ENCODE results near the gene LORICRIN. TPM values are rescaled to one million over a fixed set of nuclear protein-coding genes. Genes with fewer than 3 reads are reported as not detected.

LORICRIN gene, protein sequence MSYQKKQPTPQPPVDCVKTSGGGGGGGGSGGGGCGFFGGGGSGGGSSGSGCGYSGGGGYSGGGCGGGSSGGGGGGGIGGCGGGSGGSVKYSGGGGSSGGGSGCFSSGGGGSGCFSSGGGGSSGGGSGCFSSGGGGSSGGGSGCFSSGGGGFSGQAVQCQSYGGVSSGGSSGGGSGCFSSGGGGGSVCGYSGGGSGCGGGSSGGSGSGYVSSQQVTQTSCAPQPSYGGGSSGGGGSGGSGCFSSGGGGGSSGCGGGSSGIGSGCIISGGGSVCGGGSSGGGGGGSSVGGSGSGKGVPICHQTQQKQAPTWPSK
- total RNA-seq (2021; ENCODE audit: unreplicated experiment): not detected
- not detected for polyA plus RNA-seq (2012; ENCODE audit: insufficient read length)
- Bru-seq, nascent RNA: not detected
- BruChase-seq, experiment 1, labeled RNA remaining after a 2-hour chase: not detected
- BruChase-seq, experiment 2, labeled RNA remaining after a 6-hour chase: not detected
- long read RNA-seq: 0 reads

DNA sequence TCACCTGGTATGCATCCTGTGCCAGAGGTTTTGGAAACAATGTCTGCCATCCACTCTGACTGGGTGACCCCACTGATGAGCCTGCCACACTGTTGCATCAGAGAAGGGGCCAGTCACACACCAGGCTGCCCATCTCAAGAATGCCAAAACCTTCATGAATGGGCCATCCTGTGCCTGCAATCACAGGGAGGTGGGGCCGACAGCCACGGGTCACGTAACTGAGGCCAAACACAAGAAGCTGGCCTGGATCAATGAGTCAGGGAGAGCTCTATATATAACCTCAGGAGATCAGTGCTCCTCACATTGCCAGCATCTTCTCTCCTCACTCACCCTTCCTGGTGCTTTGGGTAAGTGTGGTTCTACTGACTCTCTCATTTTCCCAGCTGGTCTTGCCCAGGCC is at the start of gene LORICRIN:
LORICRIN (plus strand) TSS at position 301 of the 400 bp plus-strand sequence. CDS start 1,263 bp downstream, outside the sequence.
- TF ChIP-seq POLR2AphosphoS5 (IDR thresholded peaks at IDR 0.05; ENCODE audit: low read depth, low read length): no peak
- CTCF ChIA-PET: no interaction called here
- Histone ChIP-seq H3K27ac (ENCODE audit: low read length) (no peak within 1 kb of the TSS), H3K27me3 (ENCODE audit: control insufficient read depth, insufficient read depth, low read length) (peaks cover 27% of the 10 kb centered on the region), H3K9me3 (ENCODE audit: control insufficient read depth, insufficient read depth, low read depth, low read length) (no peaks in the 10 kb centered on the region), H3K4me1 (ENCODE audit: control insufficient read depth, insufficient read depth, low read length) (0 out of 2 replicates have a peak, but pooled peaks cover 2% of the 10 kb centered on the region), H3K36me3 (ENCODE audit: control insufficient read depth, insufficient read depth, low read length) (no peaks in the 10 kb centered on the region), H3K4me3 (ENCODE audit: low read depth in 2 of 2, low read length in 2 of 2) (no peak within 1 kb of the TSS)
- no peak for ATAC-seq
- in situ Hi-C loops (cut with HindIII; ENCODE audit: low pct_unique_long_range_greater_than_20kb, low sequenced_read_pairs) (no loop called here), intact Hi-C loops (cut with micrococcal nuclease; ENCODE audit: unreplicated experiment) (no loop called here)
- DNase-seq (ENCODE audit: low read depth, low spot score): no peak
- no TSS peak for BruUV-seq (replicated peaks)
- POLR2A ChIA-PET: no interaction called here

DNA sequence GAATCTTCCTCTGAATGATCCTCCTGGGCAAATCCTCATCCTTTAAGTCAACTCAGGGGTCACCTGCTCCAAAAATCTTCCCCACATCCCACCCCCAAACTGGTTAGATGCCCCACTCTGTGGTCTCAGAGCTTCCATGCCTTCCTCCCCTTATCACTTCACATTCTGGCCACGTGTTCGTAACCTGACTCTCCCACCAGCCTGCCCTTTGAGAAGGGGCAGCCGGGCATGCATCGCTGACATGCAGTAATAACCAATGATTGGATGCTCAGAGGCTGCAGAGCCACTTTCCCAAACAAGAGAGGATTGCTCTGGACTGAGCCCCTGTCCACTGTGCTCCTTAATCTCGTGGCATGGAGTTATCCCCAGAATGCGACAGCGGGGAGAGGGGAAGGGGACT is 49.3 kb upstream of the LORICRIN start:
- H3K27me3 ChIP-seq (ENCODE audit: control insufficient read depth, insufficient read depth, low read length): peaks cover 10% of the 10 kb centered on the region
- BruUV-seq (replicated peaks): no TSS peak
- in situ Hi-C loops (cut with HindIII; ENCODE audit: low pct_unique_long_range_greater_than_20kb, low sequenced_read_pairs) (no loop called here), intact Hi-C loops (cut with micrococcal nuclease; ENCODE audit: unreplicated experiment) (no loop called here)
- ChIA-PET POLR2A (no interaction called here), CTCF (no interaction called here)
- no peak overlapping the region for H3K4me3 ChIP-seq (ENCODE audit: low read depth in 2 of 2, low read length in 2 of 2)
- no peak overlapping the region for H3K27ac ChIP-seq (ENCODE audit: low read length)
- H3K36me3 ChIP-seq (ENCODE audit: control insufficient read depth, insufficient read depth, low read length): no peaks in the 10 kb centered on the region
- no peak for ATAC-seq
- no peaks in the 10 kb centered on the region for H3K9me3 ChIP-seq (ENCODE audit: control insufficient read depth, insufficient read depth, low read depth, low read length)
- no peaks in the 10 kb centered on the region for H3K4me1 ChIP-seq (ENCODE audit: control insufficient read depth, insufficient read depth, low read length)
- DNase-seq (ENCODE audit: low read depth, low spot score): no peak
- TF ChIP-seq TCF7L2 (IDR thresholded peaks at IDR 0.05; ENCODE audit: low read depth, low read length) (no peak), REST (IDR thresholded peaks at IDR 0.05; ENCODE audit: insufficient read depth in 1 of 2, low read depth in 2 of 2, low read length in 1 of 2) (no peak), SIN3A (IDR thresholded peaks at IDR 0.05; ENCODE audit: borderline replicate concordance, insufficient read depth, low read depth, low read length) (no peak), POLR2AphosphoS5 (IDR thresholded peaks at IDR 0.05; ENCODE audit: low read depth, low read length) (no peak), CTCF (IDR thresholded peaks at IDR 0.05) (no peak)

GRCh38 chr1:153212201-153212600 is 47.3 kb upstream of the LORICRIN start:
- H3K9me3 ChIP-seq (ENCODE audit: control insufficient read depth, insufficient read depth, low read depth, low read length): no peaks in the 10 kb centered on the region
- H3K36me3 ChIP-seq (ENCODE audit: control insufficient read depth, insufficient read depth, low read length): no peaks in the 10 kb centered on the region
- no peaks in the 10 kb centered on the region for H3K4me1 ChIP-seq (ENCODE audit: control insufficient read depth, insufficient read depth, low read length)
- ChIA-PET CTCF (no interaction called here), POLR2A (no interaction called here)
- H3K27me3 ChIP-seq (ENCODE audit: control insufficient read depth, insufficient read depth, low read length): peaks cover 5% of the 10 kb centered on the region; the same call in 1 of the 2 replicates
- no TSS peak for BruUV-seq (replicated peaks)
- intact Hi-C loops (cut with micrococcal nuclease; ENCODE audit: unreplicated experiment): no loop called here
- H3K27ac ChIP-seq (ENCODE audit: low read length): no peak overlapping the region
- no peak overlapping the region for H3K4me3 ChIP-seq (ENCODE audit: low read depth in 2 of 2, low read length in 2 of 2)
- in situ Hi-C loops (cut with HindIII; ENCODE audit: low pct_unique_long_range_greater_than_20kb, low sequenced_read_pairs): no loop called here
- no peak for DNase-seq (ENCODE audit: low read depth, low spot score)
- ATAC-seq: no peak
- TF ChIP-seq TCF7L2 (IDR thresholded peaks at IDR 0.05; ENCODE audit: low read depth, low read length) (no peak), SIN3A (IDR thresholded peaks at IDR 0.05; ENCODE audit: borderline replicate concordance, insufficient read depth, low read depth, low read length) (no peak), POLR2AphosphoS5 (IDR thresholded peaks at IDR 0.05; ENCODE audit: low read depth, low read length) (no peak), CTCF (IDR thresholded peaks at IDR 0.05) (no peak), REST (IDR thresholded peaks at IDR 0.05; ENCODE audit: insufficient read depth in 1 of 2, low read depth in 2 of 2, low read length in 1 of 2) (no peak)

Data from Panc1 (cell line).